HG03175 (cell line): ENCODE results near the gene CYP4F22.
A peak's percentile ranks its signal among the peaks of the same experiment; 100 is the strongest.
"Not testable (repeated sequence)": the region's sequence is repeated elsewhere in the genome, so short reads cannot be mapped to it uniquely, and the experiment has no call there.

Source experiments
- ATAC-seq: cut with Tn5 transposase; IDR thresholded peaks from one replicate; pipeline ENCODE4 v1.9.1; 2021; ENCODE audit warnings: mild to moderate bottlenecking, moderate library complexity; ENCODE audit not compliant: unreplicated experiment

Gene CYP4F22

DNA sequence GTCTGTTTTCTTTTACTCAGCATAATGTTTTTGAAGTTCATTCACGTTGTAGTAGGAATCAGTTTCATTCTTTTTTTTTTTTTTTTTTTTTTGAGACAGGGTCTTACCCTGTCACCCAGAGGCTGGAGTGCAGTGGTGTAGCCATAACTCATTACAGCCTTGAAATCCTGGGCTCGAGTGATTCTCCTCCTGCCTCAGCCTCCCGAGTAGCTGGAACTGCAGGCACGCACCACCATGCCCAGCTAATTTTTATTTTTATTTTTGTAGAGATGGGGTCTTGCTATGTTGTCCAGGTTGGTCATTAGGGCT lies 25.2 kb downstream of the CYP4F22 start:
- not testable (repeated sequence) for ATAC-seq

DNA sequence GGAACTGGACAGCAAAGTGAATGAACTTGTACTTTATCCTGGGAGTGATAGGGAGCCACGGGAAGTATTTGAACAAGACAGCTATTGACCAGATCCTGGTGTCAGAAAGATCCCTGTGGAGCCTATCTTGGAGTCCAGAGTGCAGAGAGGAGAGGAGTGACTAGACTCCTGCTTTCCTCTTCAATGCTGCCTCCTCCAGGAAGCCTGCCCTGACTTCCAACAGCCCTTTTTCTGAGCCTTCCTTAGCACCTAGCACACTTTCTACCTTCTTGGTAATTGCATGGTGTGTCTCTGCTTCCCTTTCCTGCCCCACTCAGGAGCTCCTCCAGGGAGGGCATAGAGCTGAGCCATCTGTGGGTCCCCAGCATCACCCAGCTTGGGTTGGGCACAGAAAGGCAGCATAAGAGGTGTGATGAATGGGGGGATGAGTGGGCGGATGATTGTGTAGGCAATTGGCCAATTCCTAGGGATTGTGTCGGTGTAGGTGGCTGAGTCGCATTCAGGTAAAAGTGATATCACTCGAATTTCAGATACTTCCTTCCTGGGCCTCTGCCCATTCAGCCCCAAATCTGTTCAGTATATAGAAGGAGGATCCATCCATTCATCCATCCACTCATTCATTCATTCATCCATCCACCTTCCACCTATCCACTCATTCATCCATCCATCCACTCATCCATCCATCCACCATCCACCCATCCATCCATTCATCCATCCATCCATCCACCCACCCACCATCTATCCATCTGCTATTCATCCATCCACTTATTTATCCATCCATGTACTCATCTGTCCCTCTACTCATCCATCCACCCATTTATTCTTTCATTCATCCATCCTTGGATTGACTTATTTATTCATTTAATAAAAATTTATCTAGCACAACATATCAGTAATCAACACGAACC lies 26.9 kb downstream of the CYP4F22 start:
- no peak for ATAC-seq

DNA sequence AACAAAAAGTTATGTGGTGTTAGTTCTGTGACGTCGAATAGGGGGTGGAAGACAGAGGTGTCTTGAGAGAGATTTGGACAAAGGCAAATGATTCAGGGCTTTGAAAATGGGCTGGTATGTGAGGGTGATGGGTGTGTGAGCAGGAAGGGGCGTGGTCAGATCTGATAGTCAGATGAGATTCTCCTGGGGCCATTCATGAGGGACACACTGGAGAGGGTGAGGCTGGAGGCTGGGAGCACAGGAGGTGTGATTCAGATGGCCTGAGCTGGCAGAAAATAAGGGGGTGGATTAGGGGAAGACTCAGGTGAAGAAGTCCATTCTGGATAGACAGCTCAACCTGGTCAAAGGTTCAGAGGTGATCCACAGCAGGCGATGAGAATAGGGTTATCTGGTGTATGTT lies 28.0 kb downstream of the CYP4F22 start:
- no peak for ATAC-seq

DNA sequence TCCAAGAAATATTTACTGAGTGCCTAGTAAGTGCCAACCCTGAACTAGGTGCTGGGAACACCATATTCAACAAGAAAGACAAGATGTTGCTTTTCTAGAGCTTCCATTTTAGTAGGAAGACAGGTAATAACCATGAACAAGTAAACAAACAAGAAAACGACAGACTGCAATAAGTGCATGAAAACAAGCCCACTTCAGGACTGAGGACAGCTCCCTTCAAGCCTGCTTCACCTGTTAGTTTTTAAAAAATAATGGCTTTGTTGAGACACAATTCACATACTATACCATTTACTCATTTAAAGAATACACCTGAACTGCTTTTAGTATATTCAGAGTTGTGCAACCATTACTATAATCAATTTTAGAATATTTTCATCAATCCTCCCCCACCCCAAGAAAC lies 30.4 kb downstream of the CYP4F22 start:
- no peak for ATAC-seq

DNA sequence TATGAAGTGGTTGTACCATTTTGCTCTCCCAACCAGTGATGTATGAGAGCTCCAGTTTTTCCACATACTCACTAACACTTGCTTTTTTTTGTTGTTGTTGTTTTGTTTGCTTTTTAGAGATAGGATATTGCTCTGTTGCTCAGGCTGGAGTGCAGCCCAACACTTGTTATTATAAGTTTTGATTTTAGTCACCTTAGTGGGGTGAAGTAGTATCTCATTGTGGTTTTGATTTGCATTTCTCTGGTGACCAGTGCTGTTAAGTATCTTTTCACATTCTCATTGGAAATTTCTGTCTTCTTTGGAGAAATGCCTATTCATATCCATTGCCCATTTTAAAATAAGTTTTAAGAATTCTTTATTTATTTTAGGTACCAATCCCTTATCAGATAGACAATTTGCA lies 31.3 kb downstream of the CYP4F22 start:
- no peak for ATAC-seq

DNA sequence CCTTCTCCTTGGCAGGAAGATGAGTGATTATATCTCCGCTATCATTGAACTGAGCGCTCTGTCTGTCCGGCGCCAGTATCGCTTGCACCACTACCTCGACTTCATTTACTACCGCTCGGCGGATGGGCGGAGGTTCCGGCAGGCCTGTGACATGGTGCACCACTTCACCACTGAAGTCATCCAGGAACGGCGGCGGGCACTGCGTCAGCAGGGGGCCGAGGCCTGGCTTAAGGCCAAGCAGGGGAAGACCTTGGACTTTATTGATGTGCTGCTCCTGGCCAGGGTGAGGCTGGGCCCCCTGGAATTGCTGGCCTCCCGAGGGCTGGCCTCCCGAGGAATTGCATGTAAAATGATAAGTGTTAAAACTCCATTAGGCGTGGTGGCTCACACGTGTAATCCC lies 32.1 kb downstream of the CYP4F22 start:
- ATAC-seq: no peak

DNA sequence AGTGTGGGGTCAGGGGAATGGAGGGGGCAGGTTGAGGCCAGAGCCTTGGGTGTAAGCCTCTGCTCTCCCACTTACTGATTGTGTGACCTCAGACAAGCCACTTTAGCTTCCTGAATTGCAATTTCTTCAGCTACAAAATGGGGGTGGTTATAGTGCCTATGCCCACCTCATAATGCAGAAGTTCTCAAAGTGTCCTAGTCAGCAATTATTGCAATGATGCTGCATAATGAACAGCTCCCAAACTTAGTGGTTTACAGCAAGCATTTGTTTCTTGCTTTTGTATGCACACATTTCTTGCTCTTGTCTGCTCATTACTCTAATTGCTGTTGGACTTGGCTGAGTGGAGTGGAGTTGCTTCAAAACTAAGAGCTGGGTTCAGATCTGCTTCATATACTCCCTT lies 36.0 kb downstream of the CYP4F22 start:
- ATAC-seq: no peak

DNA sequence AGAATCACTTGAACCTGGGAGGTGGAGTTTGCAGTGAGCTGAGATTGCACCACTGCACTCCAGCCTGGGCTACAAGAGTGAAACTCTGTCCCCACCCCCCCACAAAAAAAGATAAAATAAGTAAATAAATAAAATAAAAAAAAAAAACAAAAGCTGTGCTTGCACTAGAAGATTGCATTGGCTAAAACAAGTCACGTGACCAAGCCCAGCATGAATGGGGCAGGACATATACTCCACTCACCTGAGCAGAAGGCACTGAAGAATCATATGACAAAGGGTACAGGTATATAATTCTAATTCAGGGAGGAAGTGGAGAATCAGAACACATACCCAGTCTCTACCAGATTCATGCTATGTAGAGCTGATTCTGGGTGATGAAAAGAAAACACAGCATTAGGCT lies 36.6 kb downstream of the CYP4F22 start:
- ATAC-seq: no peak

DNA sequence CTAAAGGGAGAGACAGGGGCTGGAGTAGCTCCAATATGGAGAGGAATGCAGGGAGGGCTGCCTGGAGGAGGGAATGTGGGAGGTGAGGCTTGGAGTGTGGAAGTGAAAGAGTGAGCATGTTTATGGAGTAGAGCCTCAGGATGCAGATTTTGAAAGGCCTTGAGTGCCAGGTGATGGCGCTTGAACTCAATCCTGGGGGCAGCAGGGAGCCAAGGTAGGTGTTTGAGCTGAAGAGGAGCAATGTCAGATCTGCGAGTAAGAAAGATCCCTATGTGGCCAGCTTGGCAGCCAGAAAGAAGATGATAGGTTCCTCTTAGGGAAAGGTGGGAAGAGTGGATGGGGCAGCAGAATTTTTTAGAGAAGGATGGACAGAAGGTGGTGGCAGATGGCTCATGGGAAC lies 40.3 kb downstream of the CYP4F22 start:
- no peak for ATAC-seq

DNA sequence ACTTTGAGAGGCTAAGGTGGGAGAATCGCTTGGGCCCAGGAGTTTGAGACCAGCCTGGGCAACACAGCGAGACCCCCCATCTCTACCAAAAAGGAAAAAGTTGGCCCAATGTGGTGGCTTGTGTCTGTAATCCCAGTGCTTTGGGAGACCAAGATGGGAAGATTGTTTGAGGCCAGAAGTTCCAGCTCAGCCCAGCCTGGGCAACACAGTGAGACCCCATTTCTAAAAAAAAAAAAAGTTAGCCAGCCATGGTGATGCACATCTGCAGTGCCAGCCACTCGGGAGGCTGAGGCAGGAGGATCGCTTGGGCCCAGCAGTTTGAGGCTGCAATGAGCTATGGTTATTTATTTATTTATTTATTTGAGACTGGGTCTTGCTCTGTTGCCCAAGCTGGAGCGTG lies 41.3 kb downstream of the CYP4F22 start:
- no peak for ATAC-seq

DNA sequence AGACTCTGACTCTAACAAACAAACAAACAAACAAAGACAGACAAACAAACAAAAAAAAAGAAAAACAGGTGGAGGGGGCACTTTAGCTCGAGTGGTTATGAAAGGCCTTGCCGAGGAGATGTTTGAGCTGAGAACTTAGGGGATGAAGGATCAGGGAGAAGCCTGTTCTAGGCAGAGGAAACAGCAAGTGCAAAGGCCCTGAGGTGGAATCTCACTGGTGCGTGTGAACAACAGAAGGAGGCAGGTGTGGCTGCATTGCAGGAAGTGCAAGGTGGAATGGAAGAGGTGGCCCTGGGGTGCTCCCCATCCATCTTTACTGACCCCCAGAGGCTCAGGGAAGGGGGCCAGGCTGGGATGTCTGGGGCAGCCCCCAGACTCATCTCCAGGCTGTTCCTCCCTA lies 41.9 kb downstream of the CYP4F22 start:
- no peak for ATAC-seq

DNA sequence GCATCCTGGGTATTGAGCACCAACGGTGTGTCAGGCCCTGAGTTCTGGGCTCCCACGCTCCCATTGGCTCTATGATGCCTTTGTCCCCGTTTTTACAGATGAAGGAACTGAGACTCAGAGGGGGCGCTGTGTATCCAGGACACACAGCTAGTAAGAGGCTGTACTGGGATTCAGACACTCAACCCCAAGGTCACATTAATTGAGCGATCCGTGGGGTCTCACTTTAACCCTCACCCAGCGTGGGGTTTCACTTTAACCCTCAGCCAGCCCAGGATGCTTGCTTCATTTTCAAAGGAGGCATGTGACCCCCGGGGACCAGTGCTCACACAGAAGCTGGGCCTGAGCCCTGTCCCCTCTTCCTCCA lies 42.6 kb downstream of the CYP4F22 start:
- no peak for ATAC-seq

DNA sequence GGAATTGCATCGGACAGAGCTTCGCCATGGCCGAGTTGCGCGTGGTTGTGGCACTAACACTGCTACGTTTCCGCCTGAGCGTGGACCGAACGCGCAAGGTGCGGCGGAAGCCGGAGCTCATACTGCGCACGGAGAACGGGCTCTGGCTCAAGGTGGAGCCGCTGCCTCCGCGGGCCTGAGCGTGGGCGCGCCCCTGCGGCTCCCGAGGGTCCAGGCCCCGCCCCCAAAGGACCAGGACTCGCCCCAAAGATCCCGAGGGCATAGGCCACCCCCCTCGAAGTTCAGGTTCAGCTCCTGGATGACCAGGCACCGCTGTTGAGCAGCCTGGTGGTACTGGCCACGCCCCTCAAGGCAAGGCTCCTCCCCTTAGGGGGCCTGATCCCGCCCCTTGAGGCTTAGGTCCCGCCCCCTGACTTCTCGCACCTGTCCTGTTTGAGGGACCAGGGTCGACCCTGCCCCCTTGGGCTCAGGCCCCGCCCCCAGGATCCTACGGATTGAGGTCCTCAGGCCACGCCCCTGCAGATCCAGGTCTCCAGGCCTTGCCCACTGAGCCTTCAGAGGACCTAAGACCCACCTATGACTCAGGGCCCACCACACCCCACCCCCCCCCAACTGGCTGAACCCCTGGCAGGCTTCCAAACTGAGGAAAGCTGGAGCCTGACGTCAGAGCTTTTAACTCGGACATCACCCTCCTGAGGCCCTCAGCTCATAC lies 43.1 kb downstream of the CYP4F22 start:
- no peak for ATAC-seq

DNA sequence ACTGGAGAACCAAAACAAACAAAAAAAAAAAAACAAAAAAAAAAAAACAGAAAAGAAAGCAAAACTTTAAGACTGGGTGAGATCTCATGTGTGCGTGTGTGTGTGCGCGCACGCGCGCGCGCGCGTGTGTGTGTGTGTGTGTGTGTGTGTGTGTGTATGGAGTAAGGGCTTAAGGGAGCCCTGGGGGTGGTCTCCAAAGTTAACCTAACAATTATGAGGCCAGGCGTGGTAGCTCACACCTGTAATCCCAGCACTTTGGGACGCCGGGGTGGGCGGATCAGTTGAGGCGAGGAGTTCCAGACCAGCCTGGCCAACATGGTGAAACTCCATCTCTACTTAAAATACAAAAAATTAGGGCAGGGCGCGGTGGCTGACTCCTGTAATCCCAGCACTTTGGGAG lies 46.7 kb downstream of the CYP4F22 start:
- ATAC-seq: no peak

DNA sequence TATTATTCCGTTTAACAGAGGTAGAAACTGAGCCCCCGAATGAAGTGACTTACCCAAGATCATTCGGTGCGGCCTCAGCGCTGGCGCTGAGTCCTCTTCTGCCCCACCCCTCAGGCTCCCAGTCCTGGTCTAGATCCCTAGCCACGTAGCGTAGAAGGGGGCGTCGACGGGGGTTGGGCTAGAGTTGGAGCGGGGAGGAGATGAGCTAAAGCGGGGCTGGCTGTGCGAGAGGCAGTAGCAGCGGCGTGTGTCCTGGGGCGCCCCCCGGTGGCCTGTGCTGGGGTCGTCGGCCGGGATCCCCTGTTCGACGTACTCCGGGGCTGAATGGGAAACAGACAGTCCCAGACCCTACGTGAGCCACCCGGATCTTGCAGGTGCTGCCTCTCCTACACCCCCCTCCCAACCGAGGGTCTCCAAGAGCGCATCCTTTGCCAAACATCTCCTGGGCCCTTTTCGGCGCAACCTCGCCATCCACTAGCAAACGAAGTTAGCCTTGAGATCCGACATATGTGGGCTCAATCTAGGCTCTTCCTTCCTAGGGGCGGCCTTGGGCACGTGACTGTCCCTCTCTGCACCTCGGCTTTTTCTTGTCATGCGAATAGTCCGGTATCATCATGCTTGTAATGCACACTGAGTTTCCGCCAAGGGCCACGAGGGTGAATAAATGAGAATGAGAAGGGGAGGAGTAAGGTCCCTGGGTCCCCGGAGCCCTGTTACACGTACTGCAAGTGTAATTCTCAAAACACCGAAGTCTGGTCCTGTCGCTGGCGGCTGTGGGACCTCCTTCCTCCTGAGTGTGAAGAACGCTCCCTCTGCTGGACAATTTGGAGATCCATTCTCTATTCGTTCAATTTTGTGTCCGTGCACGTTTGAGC lies 47.7 kb downstream of the CYP4F22 start:
- ATAC-seq: peak; percentile 68

DNA sequence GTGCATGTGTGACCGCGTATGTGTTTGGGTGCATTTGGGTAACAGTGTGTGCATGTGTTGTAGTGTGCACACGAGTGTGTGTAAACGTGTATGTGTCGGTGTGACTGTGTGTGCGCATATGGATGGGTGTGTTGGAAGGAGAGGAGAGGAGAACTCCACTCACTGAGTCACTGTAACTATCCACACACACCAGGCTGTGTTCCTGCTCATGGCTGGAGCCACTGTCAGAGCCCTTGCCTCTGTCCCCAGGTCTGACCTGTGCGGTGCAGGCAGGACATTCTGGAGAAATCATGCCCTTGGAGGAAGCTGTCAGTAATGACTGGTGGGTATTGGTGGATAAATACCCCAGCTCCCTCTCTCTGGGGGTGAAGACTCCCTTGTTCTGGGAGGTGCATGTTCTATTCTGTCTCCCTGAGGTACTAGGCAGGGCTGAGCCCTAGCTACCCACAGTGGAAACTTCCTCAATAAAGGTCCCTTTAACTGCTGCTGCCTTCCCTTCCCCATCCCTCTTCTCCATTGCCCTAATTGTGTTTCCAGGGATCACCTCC lies 48.4 kb downstream of the CYP4F22 start:
- ATAC-seq: no peak

DNA sequence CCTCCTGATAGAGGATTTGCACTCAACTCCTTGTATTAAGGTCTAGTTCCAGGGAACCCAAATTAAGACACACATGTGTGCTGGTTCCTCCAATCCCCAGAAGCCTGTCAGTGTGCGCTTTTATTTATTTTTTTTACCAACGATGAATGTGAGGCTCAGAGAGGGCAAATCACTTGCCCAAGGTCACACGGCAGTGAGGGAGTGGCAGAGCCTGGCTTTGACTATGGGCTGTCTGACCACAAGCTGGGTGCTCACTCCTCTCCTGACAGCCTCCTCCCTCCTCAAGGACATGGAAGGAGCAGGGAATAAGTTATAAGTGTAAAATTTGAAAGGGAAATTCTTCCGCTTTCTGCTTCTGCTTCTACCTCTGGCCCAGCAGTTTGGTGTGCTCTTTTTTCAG lies 48.9 kb downstream of the CYP4F22 start:
- no peak for ATAC-seq

DNA sequence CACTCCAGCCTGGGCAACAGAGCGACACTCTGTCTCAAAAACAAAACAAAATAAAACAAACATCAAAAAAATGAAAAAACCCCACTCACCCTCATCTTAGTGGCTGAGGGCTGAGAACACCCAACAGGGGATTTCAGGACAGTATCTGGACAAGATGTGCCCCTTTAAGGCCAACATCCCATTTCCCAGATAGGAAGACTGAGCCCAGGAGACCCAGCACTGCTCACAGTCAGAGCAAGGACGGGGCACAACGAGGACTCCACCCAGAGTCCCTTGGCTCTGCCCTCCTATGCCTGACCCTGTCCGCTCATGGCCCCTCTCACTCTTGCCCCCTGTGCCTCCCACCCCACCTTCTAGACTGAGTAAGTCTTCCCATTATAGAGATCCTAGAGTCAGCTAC lies 53.8 kb downstream of the CYP4F22 start:
- no peak for ATAC-seq

DNA sequence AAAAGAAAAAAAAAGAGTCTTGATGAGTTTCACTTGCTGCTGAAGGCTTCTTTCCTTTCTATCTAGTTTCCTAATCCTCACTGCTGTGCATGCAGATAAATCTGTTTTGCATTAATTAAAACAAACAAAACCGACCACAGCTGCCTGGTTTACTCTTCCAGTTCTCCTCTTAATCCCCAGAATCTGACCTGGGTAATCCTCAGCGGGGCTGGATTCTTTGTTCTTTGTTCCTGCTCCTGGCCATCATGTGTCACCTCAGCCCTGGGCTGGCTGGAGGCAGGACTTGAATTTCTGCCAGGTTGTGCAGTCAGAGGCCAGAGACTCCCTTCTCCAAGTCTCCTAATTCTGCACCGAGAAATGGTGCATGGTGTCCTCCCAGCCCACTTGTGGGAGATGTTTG lies 54.5 kb downstream of the CYP4F22 start:
- no peak for ATAC-seq

DNA sequence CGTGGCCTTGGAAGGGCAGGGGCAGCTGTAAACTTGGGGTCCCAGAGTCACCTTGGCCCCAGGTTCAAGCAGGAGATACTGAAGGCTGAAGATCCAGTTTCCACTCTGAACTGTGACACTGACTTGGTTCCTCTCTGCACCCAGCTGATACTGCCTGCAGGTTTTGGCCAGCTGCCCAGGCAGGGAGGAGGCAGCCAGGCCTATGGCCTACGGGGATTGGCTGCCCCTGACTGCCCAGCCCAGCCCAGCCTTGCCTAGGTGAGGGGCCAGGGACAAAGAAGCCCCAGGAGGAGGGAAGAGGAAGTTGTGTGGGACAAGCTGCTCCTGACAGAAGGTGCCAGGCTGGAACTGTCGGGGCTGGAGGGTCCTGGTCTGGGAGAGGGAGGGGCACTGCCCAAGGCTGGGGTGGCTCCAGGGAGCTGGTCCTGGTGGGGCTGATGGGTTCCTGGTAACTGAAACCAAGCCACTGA lies 55.0 kb downstream of the CYP4F22 start:
- ATAC-seq: no peak

DNA sequence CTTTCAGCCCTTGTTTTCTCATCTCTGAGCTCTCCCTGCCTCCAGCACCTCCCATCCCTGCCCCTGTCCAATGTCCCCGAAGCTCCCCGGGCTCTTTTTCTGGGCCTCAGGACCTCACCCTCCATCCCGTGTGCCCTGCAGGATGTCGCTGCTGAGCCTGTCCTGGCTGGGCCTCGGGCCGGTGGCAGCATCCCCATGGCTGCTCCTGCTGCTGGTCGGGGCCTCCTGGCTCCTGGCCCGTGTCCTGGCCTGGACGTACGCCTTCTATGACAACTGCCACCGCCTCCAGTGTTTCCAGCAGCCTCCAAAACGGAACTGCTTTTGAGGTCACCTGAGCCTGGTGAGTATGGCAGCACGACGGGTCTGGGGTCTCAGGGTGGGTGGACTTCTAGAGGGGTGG lies 55.6 kb downstream of the CYP4F22 start:
- no peak for ATAC-seq
